Activated effector memory CD4-positive, alpha-beta T cell treated with Interleukin-2 at 50 U/mL for 16 hours (primary cell): ENCODE measurements around the gene CRIM1.
"Not testable (repeated sequence)": the region's sequence is repeated elsewhere in the genome, so short reads cannot be mapped to it uniquely, and the experiment has no call there.

Experiments used
- DNase-seq: peaks from one replicate; pipeline ENCODE4 v3.0.0-alpha.2; 2020

CRIM1 gene

GRCh38 chr2:36351736-36352349, 3.7 kb upstream of the CRIM1 start:
- DNase-seq, result no peak

- DNase-seq, result no peak
Measured at GRCh38 chr2:36352701-36353100, 2.9 kb upstream of the CRIM1 start.

- no peak for DNase-seq
Measured at GRCh38 chr2:36354811-36355150, 797 bp upstream of the CRIM1 start.

- DNase-seq, result no peak
Measured at GRCh38 chr2:36355890-36356297, 316 bp downstream of the CRIM1 start.

- peak; percentile 10 for DNase-seq
Measured at GRCh38 chr2:36356298-36356989, 866 bp downstream of the CRIM1 start.

- peak; percentile 2 for DNase-seq
Measured at GRCh38 chr2:36356990-36357846, 1.6 kb downstream of the CRIM1 start.

GRCh38 chr2:36357847-36358659, 2.5 kb downstream of the CRIM1 start:
- no peak for DNase-seq

GRCh38 chr2:36359067-36359466, 3.5 kb downstream of the CRIM1 start:
- no peak for DNase-seq

GRCh38 chr2:36360063-36360462, 4.5 kb downstream of the CRIM1 start:
- no peak for DNase-seq

GRCh38 chr2:36360834-36361233, 5.3 kb downstream of the CRIM1 start:
- DNase-seq, result no peak

- no peak for DNase-seq
Measured at GRCh38 chr2:36361396-36361795, 5.8 kb downstream of the CRIM1 start.

GRCh38 chr2:36362291-36362690, 6.7 kb downstream of the CRIM1 start:
- DNase-seq, result no peak

- not testable (repeated sequence) for DNase-seq
Measured at GRCh38 chr2:36363085-36363484, 7.5 kb downstream of the CRIM1 start.

- DNase-seq, result no peak
Measured at GRCh38 chr2:36366491-36367120, 11.0 kb downstream of the CRIM1 start.

GRCh38 chr2:36367486-36367885, 11.9 kb downstream of the CRIM1 start:
- no peak for DNase-seq

GRCh38 chr2:36367895-36368353, 12.3 kb downstream of the CRIM1 start:
- no peak for DNase-seq

- DNase-seq, result no peak
Measured at GRCh38 chr2:36368438-36368837, 12.9 kb downstream of the CRIM1 start.

GRCh38 chr2:36369163-36369562, 13.6 kb downstream of the CRIM1 start:
- DNase-seq, result no peak

GRCh38 chr2:36369716-36370115, 14.1 kb downstream of the CRIM1 start:
- DNase-seq, result no peak

- DNase-seq, result no peak
Measured at GRCh38 chr2:36370281-36370680, 14.7 kb downstream of the CRIM1 start.

- DNase-seq, result no peak
Measured at GRCh38 chr2:36371070-36371874, 15.7 kb downstream of the CRIM1 start.
